ENCODE measurements around the gene ZNF318.

GRCh38 chr6:43302126-43302525 lies 67.3 kb downstream of the ZNF318 start:
- no peak for TF ChIP-seq POLR2AphosphoS5 (IDR thresholded peaks at IDR 0.05; ENCODE audit: low read depth, low read length)
- TF ChIP-seq CTCF (IDR thresholded peaks at IDR 0.05), result no peak
- no peak for TF ChIP-seq JUND (IDR thresholded peaks at IDR 0.05)
- TF ChIP-seq GATA2 (CRISPR knock-in tag; IDR thresholded peaks at IDR 0.05), result no peak

Data from SK-N-SH (cell line).